GM19025 (cell line): ENCODE measurements around the gene NDUFA8.

Experiments used
- ATAC-seq: cut with Tn5 transposase; IDR thresholded peaks from one replicate; pipeline ENCODE4 v1.9.1; 2021; ENCODE audit warnings: mild to moderate bottlenecking, low read depth, moderate library complexity; ENCODE audit not compliant: unreplicated experiment

The NDUFA8 gene

GRCh38 chr9:122186301-122186700, 26.7 kb upstream of the NDUFA8 start:
- no peak for ATAC-seq

DNA sequence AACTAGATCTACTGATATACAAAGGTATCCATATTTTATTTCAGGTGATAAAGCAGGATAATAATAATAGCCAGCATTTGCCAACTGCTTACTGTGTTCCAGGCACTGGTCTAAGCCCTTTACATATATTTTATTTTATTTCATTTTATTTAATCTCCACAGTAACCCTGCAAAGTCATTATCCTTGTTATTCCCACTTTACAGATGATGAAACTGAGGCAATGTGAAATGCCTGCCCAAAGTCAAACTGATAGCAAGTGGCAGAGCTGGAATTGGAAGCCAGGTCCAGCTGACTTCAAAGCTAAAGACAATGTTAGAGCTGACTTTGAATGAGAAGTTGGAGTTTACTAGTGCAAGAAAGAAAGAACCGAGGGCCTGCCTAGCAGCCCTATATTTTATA, 25.0 kb upstream of the NDUFA8 start:
- no peak for ATAC-seq

GRCh38 chr9:122183501-122183900, 23.9 kb upstream of the NDUFA8 start:
- no peak for ATAC-seq

- no peak for ATAC-seq
Observed at GRCh38 chr9:122180633-122181032, 21.1 kb upstream of the NDUFA8 start.

- ATAC-seq, result no peak
Observed at GRCh38 chr9:122179690-122180074, 20.1 kb upstream of the NDUFA8 start.

DNA sequence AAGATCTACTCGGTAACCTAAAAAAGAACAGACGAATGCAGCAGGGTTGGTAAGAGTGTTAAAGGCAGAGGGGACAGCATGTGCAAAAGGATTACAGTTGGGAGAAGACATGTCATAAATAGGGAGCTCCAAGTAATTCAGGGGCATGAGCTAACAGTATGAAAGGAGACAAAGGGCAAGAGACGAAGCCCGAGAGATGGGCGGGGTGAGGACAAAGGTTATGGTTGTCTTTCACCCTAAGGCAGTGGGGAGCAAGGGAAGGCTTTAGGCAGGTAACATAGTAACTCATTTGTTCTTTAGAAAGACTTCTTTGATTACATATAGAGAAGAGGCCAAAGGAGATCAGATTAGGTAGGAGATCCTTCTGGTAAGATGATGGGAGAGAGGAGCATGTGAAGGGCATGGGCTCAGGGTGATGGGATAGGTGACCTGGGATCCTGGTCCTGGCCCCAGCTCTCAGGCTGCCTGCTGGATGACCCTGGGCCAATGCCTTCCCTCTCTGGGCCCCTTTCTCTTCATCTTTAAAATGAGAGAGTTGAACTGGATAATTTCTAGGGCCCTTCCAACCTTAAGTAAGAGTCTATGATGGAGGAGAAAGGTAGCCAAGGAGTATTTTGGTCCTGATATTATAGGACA, 19.6 kb upstream of the NDUFA8 start:
- ATAC-seq, result no peak

DNA sequence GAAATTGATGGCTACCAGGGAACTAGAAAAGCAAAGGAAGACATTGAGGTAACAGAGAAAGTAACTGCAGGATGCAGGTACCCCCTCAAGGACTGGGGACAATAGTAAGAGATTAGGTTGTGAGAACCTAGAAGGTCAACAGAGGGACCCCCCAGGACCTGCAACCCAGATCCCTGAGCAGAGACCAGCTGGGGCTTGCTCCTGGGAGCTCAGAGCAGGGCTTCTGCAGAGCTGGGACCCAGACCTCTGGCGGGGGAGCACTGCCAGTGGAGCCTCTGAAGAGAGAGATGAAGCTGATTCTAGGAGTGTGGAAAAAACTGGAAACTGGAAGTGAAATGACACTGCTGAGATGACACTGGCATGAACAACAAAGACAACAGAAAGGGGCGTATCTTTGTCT, 17.3 kb upstream of the NDUFA8 start:
- ATAC-seq, result no peak

GRCh38 chr9:122173670-122174069, 14.1 kb upstream of the NDUFA8 start:
- ATAC-seq, result no peak

DNA sequence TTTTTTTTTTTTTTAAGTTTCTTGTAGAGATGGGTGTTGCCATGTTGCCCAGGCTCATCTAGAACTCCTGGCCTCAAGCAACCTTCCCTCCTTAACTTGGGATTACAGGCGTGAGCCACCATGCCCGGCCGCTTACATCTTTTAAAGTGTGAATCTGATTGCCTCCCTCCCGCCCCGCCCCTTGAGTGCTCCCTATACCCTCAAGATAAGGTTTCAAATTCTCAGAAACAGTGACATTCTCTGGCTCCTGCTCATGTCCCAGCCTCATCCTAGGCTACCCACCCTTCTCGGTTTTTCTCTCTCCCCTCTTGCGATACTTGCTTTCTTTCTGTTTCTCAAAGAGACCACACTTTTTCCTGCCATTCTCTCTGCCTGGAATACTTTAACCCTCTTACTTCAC, 12.6 kb upstream of the NDUFA8 start:
- ATAC-seq, result no peak

DNA sequence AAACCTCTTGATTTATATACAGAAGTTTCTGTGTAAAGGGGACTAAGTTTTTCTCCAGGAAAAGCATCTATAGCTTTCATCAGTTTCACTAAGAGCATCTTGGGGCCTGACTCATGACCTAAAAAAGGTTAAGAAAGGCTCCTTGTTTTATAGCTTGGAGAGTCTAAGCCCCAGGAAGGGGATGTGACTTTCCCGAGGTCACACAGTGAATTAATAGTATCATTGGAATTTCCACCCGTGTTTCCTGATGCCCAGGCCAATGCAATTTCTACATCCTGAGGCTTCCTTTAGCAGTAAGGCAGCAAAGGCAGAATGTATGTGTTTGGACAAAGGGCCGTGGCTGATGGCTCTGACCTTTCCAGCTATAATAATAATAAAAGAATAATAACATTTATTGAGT, 8.8 kb upstream of the NDUFA8 start:
- no peak for ATAC-seq

DNA sequence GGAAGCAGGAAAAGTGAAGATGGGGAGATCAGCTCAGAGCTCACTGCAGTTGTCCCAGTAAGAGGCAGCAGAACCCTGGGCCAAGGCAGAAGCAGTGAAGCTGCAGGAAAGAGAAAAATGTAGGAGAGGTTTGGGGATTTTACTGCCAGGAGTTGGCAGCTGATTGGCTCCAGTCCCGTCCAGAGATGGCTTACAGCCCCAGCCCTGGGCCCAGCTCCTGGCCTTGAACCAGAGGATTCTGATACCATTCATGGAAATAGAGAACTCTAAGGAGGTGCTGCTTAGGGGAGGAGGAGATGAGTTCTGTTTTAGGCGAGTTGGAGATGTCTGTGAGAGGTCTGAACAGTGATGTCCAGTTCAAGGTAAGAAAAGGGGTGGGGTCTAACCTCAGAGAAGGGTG, 4.7 kb upstream of the NDUFA8 start:
- no peak for ATAC-seq

GRCh38 chr9:122162415-122162814, 2.8 kb upstream of the NDUFA8 start:
- no peak for ATAC-seq

- ATAC-seq, result no peak
Observed at GRCh38 chr9:122159925-122160246, 307 bp upstream of the NDUFA8 start.

- ATAC-seq, result no peak
Observed at GRCh38 chr9:122158202-122158601, 1.4 kb downstream of the NDUFA8 start.

- ATAC-seq, result no peak
Observed at GRCh38 chr9:122155796-122156195, 3.8 kb downstream of the NDUFA8 start.

DNA sequence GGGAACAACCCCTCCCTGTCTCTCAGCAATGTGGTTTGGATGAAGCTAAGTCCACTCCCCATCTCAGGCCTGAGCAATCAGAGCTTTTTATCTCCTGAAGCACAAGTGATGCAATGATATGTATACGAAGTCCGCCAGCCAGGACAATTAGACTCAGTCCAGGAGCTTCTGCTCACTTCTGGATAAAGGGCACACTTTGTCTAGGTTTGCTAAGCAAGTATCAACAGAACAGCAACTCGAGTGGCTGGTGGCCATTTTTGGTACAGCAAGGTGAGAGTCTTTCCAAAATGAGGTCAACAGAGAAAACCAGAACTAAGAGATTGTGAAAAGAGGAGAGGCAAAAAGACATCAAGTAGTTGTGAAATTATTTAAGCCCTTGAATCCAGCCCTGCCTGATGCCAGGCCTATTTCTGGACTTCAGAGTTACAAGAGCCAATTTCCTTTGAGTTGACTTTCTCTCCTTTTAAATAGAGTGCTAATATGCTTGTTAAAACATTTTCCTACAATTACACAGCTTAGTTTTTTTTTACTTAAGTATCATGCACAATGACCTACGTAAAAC, 8.2 kb downstream of the NDUFA8 start:
- ATAC-seq, result no peak

- ATAC-seq, result no peak
Observed at GRCh38 chr9:122145592-122145863, 14.1 kb downstream of the NDUFA8 start.

- no peak for ATAC-seq
Observed at GRCh38 chr9:122144836-122145591, 14.6 kb downstream of the NDUFA8 start.

- no peak for ATAC-seq
Observed at GRCh38 chr9:122143876-122144405, 15.6 kb downstream of the NDUFA8 start.

GRCh38 chr9:122143296-122143695, 16.3 kb downstream of the NDUFA8 start:
- no peak for ATAC-seq

- no peak for ATAC-seq
Observed at GRCh38 chr9:122141671-122142070, 17.9 kb downstream of the NDUFA8 start.
